GM08714 (cell line): ENCODE results near the gene RAMP1.
"Not testable (repeated sequence)": the region's sequence is repeated elsewhere in the genome, so short reads cannot be mapped to it uniquely, and the experiment has no call there.

Experiments
- H3K4me3 ChIP-seq: fragments of 200-500 bp; sonication (Bioruptor generic); 2 replicates; pipeline ENCODE4 v1.5.1; 2014; ENCODE audit warnings: mild to moderate bottlenecking, low read length, inconsistent platforms
- ZNF274 ChIP-seq: IDR thresholded peaks from 2 replicates; pipeline ENCODE4 v1.6.1; 2012; ENCODE audit warnings: mild to moderate bottlenecking, low read depth, low read length

The RAMP1 gene

GRCh38 chr2:237858294-237859081, 935 bp upstream of the RAMP1 start:
- no peak for TF ChIP-seq ZNF274
- no peak overlapping the region for H3K4me3 ChIP-seq

GRCh38 chr2:237859082-237859433, 365 bp upstream of the RAMP1 start:
- H3K4me3 ChIP-seq: no peak overlapping the region

GRCh38 chr2:237860273-237860935, 981 bp downstream of the RAMP1 start:
- TF ChIP-seq ZNF274: no peak
- no peak overlapping the region for H3K4me3 ChIP-seq

More at GRCh38 chr2:237859082-237859433, 365 bp upstream of the RAMP1 start:
- TF ChIP-seq ZNF274: no peak

GRCh38 chr2:237861875-237862527, 2.6 kb downstream of the RAMP1 start:
- H3K4me3 ChIP-seq: no peak overlapping the region
- no peak for TF ChIP-seq ZNF274

GRCh38 chr2:237862528-237862895, 3.1 kb downstream of the RAMP1 start:
- no peak for TF ChIP-seq ZNF274
- no peak overlapping the region for H3K4me3 ChIP-seq

GRCh38 chr2:237863102-237863511, 3.7 kb downstream of the RAMP1 start:
- no peak for TF ChIP-seq ZNF274
- H3K4me3 ChIP-seq: no peak overlapping the region

- no peak for TF ChIP-seq ZNF274
- no peak overlapping the region for H3K4me3 ChIP-seq
These were observed 4.4 kb downstream of the RAMP1 start for GRCh38 chr2:237863689-237864443.

- H3K4me3 ChIP-seq: no peak overlapping the region
- no peak for TF ChIP-seq ZNF274
These were observed 5.1 kb downstream of the RAMP1 start for GRCh38 chr2:237864444-237864931.

- H3K4me3 ChIP-seq: no peak overlapping the region
- no peak for TF ChIP-seq ZNF274
These were observed 5.7 kb downstream of the RAMP1 start for GRCh38 chr2:237864940-237865622.

GRCh38 chr2:237865623-237866041, 6.2 kb downstream of the RAMP1 start:
- no peak for TF ChIP-seq ZNF274
- H3K4me3 ChIP-seq: no peak overlapping the region

GRCh38 chr2:237866101-237866621, 6.7 kb downstream of the RAMP1 start:
- H3K4me3 ChIP-seq: no peak overlapping the region
- TF ChIP-seq ZNF274: no peak

- TF ChIP-seq ZNF274: no peak
- H3K4me3 ChIP-seq: no peak overlapping the region
These were observed 8.0 kb downstream of the RAMP1 start for GRCh38 chr2:237867465-237867864.

GRCh38 chr2:237868074-237868473, 8.7 kb downstream of the RAMP1 start:
- H3K4me3 ChIP-seq: not testable (repeated sequence)
